Transverse colon (tissue), 4 donors: ENCODE data around the gene PNRC2. TPM values are rescaled to one million over a fixed set of nuclear protein-coding genes. Genes with fewer than 3 reads are reported as not detected.
"Not testable (repeated sequence)": the region's sequence is repeated elsewhere in the genome, so short reads cannot be mapped to it uniquely, and the experiment has no call there.

ENCODE experiments used
- DNase-seq: peaks from one replicate; pipeline ENCODE4 v3.0.0-alpha.2; 2019
- H3K27ac ChIP-seq, 4 donors: fragments of 200-600 bp; sonication (generic); 2 replicates each; pipeline ENCODE4 v1.5.1; 2016 to 2018; ENCODE audit warnings: inconsistent platforms in 4 of 4
- H3K27me3 ChIP-seq: fragments of 200-600 bp; sonication (generic); 2 replicates; pipeline ENCODE4 v1.5.1; 2017; ENCODE audit warnings: inconsistent platforms
- H3K36me3 ChIP-seq, 4 donors: fragments of 200-600 bp; sonication (generic); 2 replicates each; pipeline ENCODE4 v1.5.1; 2017 to 2019; ENCODE audit warnings: inconsistent platforms in 4 of 4
- H3K4me1 ChIP-seq, 4 donors: fragments of 200-600 bp; sonication (generic); 2 replicates each; pipeline ENCODE4 v1.5.1; 2017 to 2020; ENCODE audit warnings: inconsistent platforms in 4 of 4
- H3K4me3 ChIP-seq, 4 donors: fragments of 200-600 bp; sonication (generic); 1 replicate in 1 of 4; 2 replicates in 3 of 4; pipeline versions ENCODE4 v1.5.1 to v1.6.1; 2017 to 2019; ENCODE audit warnings: inconsistent platforms in 4 of 4
- H3K9me3 ChIP-seq, 2 donors: fragments of 200-600 bp; sonication (generic); 2 replicates each; pipeline ENCODE4 v1.5.1; 2017 to 2019; ENCODE audit warnings: inconsistent platforms in 2 of 2
- EP300 ChIP-seq: sonication (generic); formaldehyde crosslinking; IDR thresholded peaks from one replicate; pipeline ENCODE4 v1.6.1; 2017; ENCODE audit warnings: antibody characterized with exemption, low read depth
- POLR2A ChIP-seq: fragments of 450-650 bp; IDR thresholded peaks from one replicate; pipeline ENCODE4 v1.6.1; 2016; ENCODE audit warnings: antibody characterized with exemption, mild to moderate bottlenecking, moderate library complexity
- POLR2AphosphoS5 ChIP-seq, 3 donors: sonication (generic); formaldehyde crosslinking; IDR thresholded peaks; one replicate each; pipeline ENCODE4 v1.6.1; 2016; ENCODE audit warnings: antibody characterized with exemption in 3 of 3
- WGBS, 2 donors: methylation state at CpG; one replicate each; pipeline ENCODE4 v1.1.5; 2018; ENCODE audit warnings: low coverage in 1 of 2; 5-methylcytosine and 5-hydroxymethylcytosine counted together
- in situ Hi-C, 4 donors: fragments of 200-750 bp; cut with MboI; loops; one replicate each; pipeline versions ENCODE4 v1.15.0 to v1.15.1; 2017; ENCODE audit warnings: low sequenced_read_pairs in 3 of 4, low pct_ligation_motif_present in 1 of 4, low pct_unique_long_range_greater_than_20kb in 1 of 4
- intact Hi-C: fragments of 100-400 bp; cut with DNase I; formaldehyde crosslinking; loops from one replicate; pipeline ENCODE4 v1.15.1; 2023; ENCODE audit warnings: low total_unique reads
- total RNA-seq, 4 donors: library from RNA; depleted of rRNA; stranded (reverse); fragments of >200 nt; gene quantifications; one replicate each; pipeline ENCODE4 v1.1.0, GENCODE V29; 2016
- TF ChIP-seq, protein P1 (sequence below), 5 experiments: fragments of 200-600 bp in 3 of 5; fragments of 450-650 bp in 2 of 5; sonication (generic) in 3 of 5; IDR thresholded peaks; 1 replicate in 2 of 5; 2 replicates in 3 of 5; pipeline ENCODE4 v1.5.1; 2016 to 2017; ENCODE audit warnings: antibody characterized with exemption in 5 of 5, inconsistent platforms in 3 of 5, mild to moderate bottlenecking in 2 of 5, moderate library complexity in 1 of 5

The PNRC2 gene
- total RNA-seq, 4 donors from 2014 or later, result 98.0 to 136 (median 111) TPM

GRCh38 chr1:23980728-23981070 lies 21.1 kb downstream of the PNRC2 start:
- 33 to 77% methylated on average over 2 to 6 of the region's 6 CpGs for WGBS, 2 donors
- H3K4me1 ChIP-seq, result peaks cover 26 to 62% (median 45%) of the 10 kb centered on the region in 4 donors
- peak overlapping the region; percentile 16 to 97 (median 84) for H3K4me3 ChIP-seq

DNA sequence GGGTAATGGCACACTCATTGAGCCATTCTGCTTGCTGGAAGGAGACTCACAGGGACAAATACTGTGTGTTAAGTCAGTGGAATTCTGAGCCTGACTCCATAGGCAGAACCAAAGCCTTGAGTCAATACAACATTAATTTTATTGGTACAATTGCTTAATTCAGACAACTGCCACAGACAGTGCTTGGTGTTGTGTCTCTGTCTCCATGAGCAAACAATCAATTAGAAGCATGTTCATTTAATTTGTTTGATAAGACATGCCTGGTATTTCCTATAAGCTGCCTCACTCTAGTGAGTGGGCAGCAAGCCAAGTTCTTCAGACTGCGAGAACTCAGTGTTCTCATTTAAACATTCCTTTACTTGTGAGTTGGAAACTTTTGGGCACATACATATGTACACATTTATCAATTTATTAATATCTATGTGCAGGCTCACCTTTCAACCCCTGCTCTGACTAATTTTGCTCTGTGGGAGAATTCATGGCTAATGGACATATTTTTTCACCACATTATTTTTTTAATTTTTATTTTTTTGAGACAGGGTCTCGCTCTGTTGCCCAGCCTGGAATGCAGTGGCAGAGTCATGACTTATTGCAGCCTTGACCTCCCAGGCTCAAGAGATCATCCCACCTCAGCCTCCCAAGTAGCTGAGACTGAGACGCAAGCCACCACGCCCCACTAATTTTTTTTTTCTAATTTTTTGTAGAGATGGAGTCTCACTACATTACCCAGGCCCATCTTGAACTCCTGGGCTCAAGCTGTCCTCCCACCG lies 25.0 kb downstream of the PNRC2 start:
- in situ Hi-C loops, result no loop called here
- H3K36me3 ChIP-seq, result no peaks in the 10 kb centered on the region
- H3K4me1 ChIP-seq, result peaks cover 7 to 25% (median 18%) of the 10 kb centered on the region in 4 donors
- intact Hi-C loops, result loop anchor here (5.0 kb wide), 1 partner anchor 38 kb away; no protein-coding TSS in a partner anchor
- no peaks in the 10 kb centered on the region for H3K27me3 ChIP-seq
- peak; percentile 38 for DNase-seq
- H3K27ac ChIP-seq, result peak overlapping the region; percentile 26 to 65 (median 47)
- TF ChIP-seq POLR2A, result no peak
- H3K9me3 ChIP-seq, result no peaks in the 10 kb centered on the region
- H3K4me3 ChIP-seq, result no peak overlapping the region
- WGBS, 2 donors, result 69 to 80% methylated on average over 5 of the region's 5 CpGs

More at GRCh38 chr1:23980728-23981070, 21.1 kb downstream of the PNRC2 start:
- Histone ChIP-seq H3K27me3 (no peaks in the 10 kb centered on the region), H3K9me3 (no peaks in the 10 kb centered on the region), H3K36me3 (no peaks in the 10 kb centered on the region), H3K27ac (peak overlapping the region; percentile 95 to 98 (median 97))
- in situ Hi-C loops, result no loop called here
- DNase-seq, result peak; percentile 21
- TF ChIP-seq EP300, result no peak
- TF ChIP-seq, protein P1, sequence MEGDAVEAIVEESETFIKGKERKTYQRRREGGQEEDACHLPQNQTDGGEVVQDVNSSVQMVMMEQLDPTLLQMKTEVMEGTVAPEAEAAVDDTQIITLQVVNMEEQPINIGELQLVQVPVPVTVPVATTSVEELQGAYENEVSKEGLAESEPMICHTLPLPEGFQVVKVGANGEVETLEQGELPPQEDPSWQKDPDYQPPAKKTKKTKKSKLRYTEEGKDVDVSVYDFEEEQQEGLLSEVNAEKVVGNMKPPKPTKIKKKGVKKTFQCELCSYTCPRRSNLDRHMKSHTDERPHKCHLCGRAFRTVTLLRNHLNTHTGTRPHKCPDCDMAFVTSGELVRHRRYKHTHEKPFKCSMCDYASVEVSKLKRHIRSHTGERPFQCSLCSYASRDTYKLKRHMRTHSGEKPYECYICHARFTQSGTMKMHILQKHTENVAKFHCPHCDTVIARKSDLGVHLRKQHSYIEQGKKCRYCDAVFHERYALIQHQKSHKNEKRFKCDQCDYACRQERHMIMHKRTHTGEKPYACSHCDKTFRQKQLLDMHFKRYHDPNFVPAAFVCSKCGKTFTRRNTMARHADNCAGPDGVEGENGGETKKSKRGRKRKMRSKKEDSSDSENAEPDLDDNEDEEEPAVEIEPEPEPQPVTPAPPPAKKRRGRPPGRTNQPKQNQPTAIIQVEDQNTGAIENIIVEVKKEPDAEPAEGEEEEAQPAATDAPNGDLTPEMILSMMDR (IDR thresholded peaks at IDR 0.05), result no peak
- no peak for TF ChIP-seq POLR2AphosphoS5 (IDR thresholded peaks at IDR 0.05)
- no peak for TF ChIP-seq POLR2A
- intact Hi-C loops, result loop anchor here (5.0 kb wide), 1 partner anchor 42 kb away; no protein-coding TSS in a partner anchor

- H3K27me3 ChIP-seq, H3K4me3 ChIP-seq, H3K27ac ChIP-seq, in situ Hi-C loops, H3K9me3 ChIP-seq, DNase-seq, intact Hi-C loops, H3K36me3 ChIP-seq: not testable (repeated sequence)
- peaks cover 0 to 14% (median 11%) of the 10 kb centered on the region in 4 donors for H3K4me1 ChIP-seq
- WGBS, 2 donors, result 97 to 100% methylated on average over 1 to 10 of the region's 23 CpGs
Observed at GRCh38 chr1:23987038-23987437, 27.4 kb downstream of the PNRC2 start.

GRCh38 chr1:23989263-23989662 lies 29.6 kb downstream of the PNRC2 start:
- Histone ChIP-seq H3K9me3 (no peaks in the 10 kb centered on the region), H3K4me3 (no peak overlapping the region), H3K27ac (no peak overlapping the region), H3K4me1 (peaks cover 0 to 8% (median 7%) of the 10 kb centered on the region in 4 donors), H3K27me3 (no peaks in the 10 kb centered on the region), H3K36me3 (no peaks in the 10 kb centered on the region)
- intact Hi-C loops (no loop called here), in situ Hi-C loops (no loop called here)
- 68 to 81% methylated on average over 2 to 3 of the region's 3 CpGs for WGBS, 2 donors
- DNase-seq, result no peak
- TF ChIP-seq EP300 (no peak), POLR2A (no peak), POLR2AphosphoS5 (IDR thresholded peaks at IDR 0.05) (no peak)
- TF ChIP-seq, protein P1 (IDR thresholded peaks at IDR 0.05), result no peak

GRCh38 chr1:23992011-23992410 lies 32.4 kb downstream of the PNRC2 start:
- H3K36me3 ChIP-seq, H3K9me3 ChIP-seq, H3K4me3 ChIP-seq, H3K27ac ChIP-seq, H3K27me3 ChIP-seq, in situ Hi-C loops, H3K4me1 ChIP-seq, DNase-seq, intact Hi-C loops: not testable (repeated sequence)
- 77 to 81% methylated on average over 8 to 13 of the region's 13 CpGs for WGBS, 2 donors
